HG03354 (cell line): ENCODE measurements around the gene DBNDD2.

Source experiments
- ATAC-seq: cut with Tn5 transposase; IDR thresholded peaks from one replicate; pipeline ENCODE4 v1.9.1; 2021; ENCODE audit warnings: mild to moderate bottlenecking; ENCODE audit not compliant: unreplicated experiment, poor library complexity, severe bottlenecking

The DBNDD2 gene

GRCh38 chr20:45412653-45413052 lies 4.6 kb downstream of the DBNDD2 start:
- ATAC-seq = no peak

- no peak for ATAC-seq
Observed at GRCh38 chr20:45413479-45413878, 5.4 kb downstream of the DBNDD2 start.

GRCh38 chr20:45415822-45416637 lies 7.9 kb downstream of the DBNDD2 start, which contains the start of gene PIGT:
Gene PIGT, plus strand, starts transcription at chr20:45416141. Its CDS starts 16 bp downstream, at chr20:45416157.
- peak; percentile 75 for ATAC-seq

DNA sequence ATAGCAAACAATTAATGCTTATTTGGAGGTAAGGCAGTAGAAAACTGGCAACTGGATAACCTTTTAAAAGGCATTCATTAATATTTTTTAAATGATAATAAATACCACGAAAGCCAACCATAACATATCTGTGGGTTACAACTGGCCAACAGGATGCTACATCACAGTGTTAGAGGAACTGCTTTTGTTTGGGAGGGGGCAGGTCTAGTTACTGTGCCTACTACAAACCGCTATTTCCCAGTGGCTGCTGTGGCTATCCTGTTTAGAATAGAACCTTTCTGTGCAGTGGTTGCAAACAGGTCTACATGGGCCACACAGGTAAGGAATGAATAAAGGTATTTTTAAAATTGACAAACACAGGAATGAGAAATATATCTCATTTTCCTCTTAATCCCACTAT lies 8.8 kb downstream of the DBNDD2 start:
- ATAC-seq = no peak

- ATAC-seq = peak; percentile 82
Observed at GRCh38 chr20:45419188-45420091, 11.4 kb downstream of the DBNDD2 start.

- no peak for ATAC-seq
Observed at GRCh38 chr20:45420125-45420524, 12.0 kb downstream of the DBNDD2 start.

- no peak for ATAC-seq
Observed at GRCh38 chr20:45423700-45424099, 15.6 kb downstream of the DBNDD2 start.

DNA sequence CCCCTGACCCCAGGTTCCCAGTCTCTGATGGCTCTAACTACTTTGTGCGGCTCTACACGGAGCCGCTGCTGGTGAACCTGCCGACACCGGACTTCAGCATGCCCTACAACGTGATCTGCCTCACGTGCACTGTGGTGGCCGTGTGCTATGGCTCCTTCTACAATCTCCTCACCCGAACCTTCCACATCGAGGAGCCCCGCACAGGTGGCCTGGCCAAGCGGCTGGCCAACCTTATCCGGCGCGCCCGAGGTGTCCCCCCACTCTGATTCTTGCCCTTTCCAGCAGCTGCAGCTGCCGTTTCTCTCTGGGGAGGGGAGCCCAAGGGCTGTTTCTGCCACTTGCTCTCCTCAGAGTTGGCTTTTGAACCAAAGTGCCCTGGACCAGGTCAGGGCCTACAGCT lies 17.5 kb downstream of the DBNDD2 start:
- ATAC-seq = no peak

GRCh38 chr20:45426320-45427016 lies 18.4 kb downstream of the DBNDD2 start:
- no peak for ATAC-seq

DNA sequence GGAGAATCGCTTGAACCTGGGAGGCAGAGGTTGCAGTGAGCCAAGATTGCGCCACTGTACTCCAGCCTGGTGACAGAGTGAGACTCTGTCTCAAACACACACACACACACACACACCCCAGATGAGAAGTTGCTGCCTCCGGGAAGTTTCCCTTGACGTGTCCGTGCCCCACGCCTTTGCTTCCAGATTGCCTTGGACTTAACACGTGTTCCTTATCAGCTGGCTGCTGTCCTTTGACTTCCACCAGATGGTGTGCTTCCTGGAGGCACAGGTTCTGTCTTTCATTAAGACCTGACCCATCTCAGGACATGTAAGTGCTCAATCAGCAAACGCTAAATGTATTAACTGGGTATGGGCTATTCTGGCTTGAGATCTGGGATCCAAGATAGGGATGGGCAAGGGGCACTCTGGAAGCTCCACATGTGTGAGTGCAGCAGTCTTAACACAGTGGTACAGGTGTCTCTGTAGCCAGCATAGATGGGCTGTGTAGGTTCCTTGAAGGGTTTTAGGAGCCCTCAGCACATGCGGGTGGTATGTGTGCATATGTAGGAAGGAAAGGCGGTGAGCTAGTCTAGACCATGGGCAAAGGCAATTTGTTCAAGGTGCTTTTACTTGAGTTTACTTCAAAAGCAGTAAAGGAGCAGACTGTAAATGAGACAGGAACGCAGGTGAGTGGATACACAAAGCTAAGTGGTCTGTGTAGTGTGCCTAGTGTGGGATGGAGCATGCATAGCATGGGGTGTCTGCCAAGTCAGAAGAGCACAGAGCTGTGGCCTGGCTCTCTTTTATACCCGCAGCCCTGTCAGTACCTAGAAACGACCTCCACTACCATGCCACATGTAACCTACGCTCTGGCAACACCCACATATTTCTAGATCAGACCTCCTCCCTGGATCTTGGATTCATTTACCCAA lies 19.4 kb downstream of the DBNDD2 start:
- no peak for ATAC-seq

GRCh38 chr20:45429618-45430017 lies 21.5 kb downstream of the DBNDD2 start:
- ATAC-seq = no peak

- ATAC-seq = no peak
Observed at GRCh38 chr20:45432294-45432693, 24.2 kb downstream of the DBNDD2 start.

- no peak for ATAC-seq
Observed at GRCh38 chr20:45433316-45433715, 25.2 kb downstream of the DBNDD2 start.

DNA sequence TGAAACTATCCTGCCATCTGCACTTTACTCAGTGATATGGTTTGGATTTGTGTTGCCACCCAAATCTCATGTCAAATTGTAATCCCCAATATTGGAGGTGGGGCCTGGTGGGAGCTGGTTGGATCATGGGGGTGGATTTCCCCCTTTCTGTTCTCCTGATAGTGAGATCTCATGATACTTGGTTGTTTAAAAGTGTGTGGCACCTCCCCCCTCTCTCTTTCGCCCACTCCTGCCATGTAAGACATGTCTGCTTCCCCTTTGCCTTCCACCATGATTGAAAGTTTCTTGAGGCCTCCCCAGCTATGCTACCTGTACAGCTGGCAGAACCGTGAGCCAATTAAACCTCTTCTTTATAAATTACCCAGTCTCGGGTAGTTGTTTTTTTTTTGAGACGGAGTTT lies 25.9 kb downstream of the DBNDD2 start:
- no peak for ATAC-seq

GRCh38 chr20:45436732-45437485 lies 28.8 kb downstream of the DBNDD2 start:
- peak; percentile 73 for ATAC-seq

- ATAC-seq = no peak
Observed at GRCh38 chr20:45440424-45440823, 32.3 kb downstream of the DBNDD2 start.

- ATAC-seq = no peak
Observed at GRCh38 chr20:45440891-45441685, 33.0 kb downstream of the DBNDD2 start.

- ATAC-seq = no peak
Observed at GRCh38 chr20:45441746-45442145, 33.7 kb downstream of the DBNDD2 start.
